Mesothelial cell of epicardium (in vitro differentiated cells): Measurements from ENCODE around the gene FMNL1. TPM values are rescaled to one million over a fixed set of nuclear protein-coding genes. Genes with fewer than 3 reads are reported as not detected.

Source experiments
- DNase-seq, 2 experiments: peaks; one replicate each; pipeline ENCODE4 v3.0.0; 2021; ENCODE audit warnings: low spot score in 2 of 2; ENCODE audit not compliant: unreplicated experiment in 2 of 2
- H3K27ac Mint-ChIP-seq: 2 replicates; pipeline ENCODE4 v1.8.0; 2021; ENCODE audit warnings: mixed read lengths
- H3K27me3 Mint-ChIP-seq: 2 replicates; pipeline ENCODE4 v1.8.0; 2021; ENCODE audit warnings: low read depth, mixed read lengths
- H3K36me3 Mint-ChIP-seq: 2 replicates; pipeline ENCODE4 v1.8.0; 2021; ENCODE audit warnings: mixed read lengths
- H3K4me1 Mint-ChIP-seq: 2 replicates; pipeline ENCODE4 v1.8.0; 2021; ENCODE audit warnings: mixed read lengths
- H3K4me3 Mint-ChIP-seq: 2 replicates; pipeline ENCODE4 v1.8.0; 2021; ENCODE audit warnings: mild to moderate bottlenecking, moderate library complexity, mixed read lengths
- H3K9me3 Mint-ChIP-seq: 2 replicates; pipeline ENCODE4 v1.8.0; 2021; ENCODE audit warnings: mixed read lengths
- total RNA-seq: library from RNA; stranded (reverse); gene quantifications from 3 replicates; pipeline ENCODE4 v1.2.1, GENCODE V29; 2021
- TF ChIP-seq, protein P1 (sequence below): fragments of 200-600 bp; sonication (generic); IDR thresholded peaks from one replicate; pipeline ENCODE4 v1.5.0; 2021; ENCODE audit warnings: antibody characterized with exemption; ENCODE audit not compliant: unreplicated experiment

The FMNL1 gene
- 3.0 to 3.7 TPM (median 3.6 TPM) in 3 replicates for total RNA-seq

DNA sequence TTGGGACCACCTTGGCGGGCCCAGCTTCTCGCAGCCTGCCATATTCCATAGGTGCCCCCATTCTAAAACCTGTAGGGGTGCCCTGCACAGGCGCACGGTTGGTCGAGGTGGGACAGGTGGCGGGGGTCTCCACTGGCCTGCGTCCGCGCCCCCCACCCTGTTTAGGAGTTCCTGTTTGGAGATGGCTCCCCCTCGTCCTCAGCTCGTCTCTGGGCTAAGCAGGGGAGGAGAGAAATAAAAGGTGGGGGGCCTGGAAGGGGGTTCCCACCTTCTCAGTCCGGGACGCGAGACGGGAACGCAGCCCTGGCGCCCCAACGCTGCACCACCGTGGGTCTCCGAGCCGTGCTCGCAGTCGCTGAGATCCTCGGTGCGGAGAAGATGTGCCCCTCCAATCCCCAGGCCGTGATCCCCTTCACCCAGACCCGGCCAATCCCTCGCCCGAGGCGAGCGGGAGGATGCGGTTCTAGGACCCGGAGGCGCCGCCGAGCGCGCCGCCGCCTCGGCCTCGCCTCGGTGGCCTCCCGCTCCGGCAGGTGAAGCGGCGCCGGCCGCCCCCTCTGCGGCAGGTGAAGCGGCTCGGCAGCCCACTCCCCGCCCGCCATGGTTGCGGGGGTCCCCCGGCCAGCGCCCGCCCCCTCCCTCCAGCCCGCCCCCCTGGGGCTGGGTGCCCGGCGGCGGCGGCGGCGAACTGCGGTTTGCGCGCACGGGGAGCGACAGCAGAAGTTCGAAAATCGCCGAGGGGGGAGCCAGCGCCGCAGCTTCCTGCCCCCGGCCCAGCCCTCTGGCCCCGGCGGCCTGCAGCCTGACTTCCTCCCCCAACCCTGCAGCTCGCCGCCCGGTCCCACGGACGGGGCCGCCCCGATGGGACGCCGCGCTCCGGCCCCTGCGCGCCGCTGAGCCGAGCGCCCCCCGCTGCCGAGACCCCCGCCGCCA, at the start of gene FMNL1:
Gene FMNL1, plus strand, starts transcription at position 805 of the 933 bp plus-strand sequence. CDS start 240 bp downstream, outside the sequence.
- H3K4me1 Mint-ChIP-seq = peaks cover 6% of the 10 kb centered on the region
- peaks cover 68% of the 10 kb centered on the region for H3K27me3 Mint-ChIP-seq
- TF ChIP-seq, protein P1, sequence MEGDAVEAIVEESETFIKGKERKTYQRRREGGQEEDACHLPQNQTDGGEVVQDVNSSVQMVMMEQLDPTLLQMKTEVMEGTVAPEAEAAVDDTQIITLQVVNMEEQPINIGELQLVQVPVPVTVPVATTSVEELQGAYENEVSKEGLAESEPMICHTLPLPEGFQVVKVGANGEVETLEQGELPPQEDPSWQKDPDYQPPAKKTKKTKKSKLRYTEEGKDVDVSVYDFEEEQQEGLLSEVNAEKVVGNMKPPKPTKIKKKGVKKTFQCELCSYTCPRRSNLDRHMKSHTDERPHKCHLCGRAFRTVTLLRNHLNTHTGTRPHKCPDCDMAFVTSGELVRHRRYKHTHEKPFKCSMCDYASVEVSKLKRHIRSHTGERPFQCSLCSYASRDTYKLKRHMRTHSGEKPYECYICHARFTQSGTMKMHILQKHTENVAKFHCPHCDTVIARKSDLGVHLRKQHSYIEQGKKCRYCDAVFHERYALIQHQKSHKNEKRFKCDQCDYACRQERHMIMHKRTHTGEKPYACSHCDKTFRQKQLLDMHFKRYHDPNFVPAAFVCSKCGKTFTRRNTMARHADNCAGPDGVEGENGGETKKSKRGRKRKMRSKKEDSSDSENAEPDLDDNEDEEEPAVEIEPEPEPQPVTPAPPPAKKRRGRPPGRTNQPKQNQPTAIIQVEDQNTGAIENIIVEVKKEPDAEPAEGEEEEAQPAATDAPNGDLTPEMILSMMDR = no peak
- no peaks in the 10 kb centered on the region for H3K9me3 Mint-ChIP-seq
- no peak for DNase-seq
- no peak within 1 kb of the TSS for H3K27ac Mint-ChIP-seq
- H3K36me3 Mint-ChIP-seq = no peaks in the 10 kb centered on the region
- H3K4me3 Mint-ChIP-seq = peak within 1 kb of the TSS; percentile 63

- Mint-ChIP-seq H3K4me1 (peaks cover 39% of the 10 kb centered on the region), H3K27me3 (no peaks in the 10 kb centered on the region), H3K4me3 (peak overlapping the region; percentile 20), H3K27ac (peak overlapping the region; percentile 99), H3K9me3 (no peaks in the 10 kb centered on the region), H3K36me3 (peaks cover 4% of the 10 kb centered on the region)
- DNase-seq = peak in 1 of 2 experiments; percentile 41
- TF ChIP-seq, protein P1 = no peak
Observed at GRCh38 chr17:45172232-45172540, 49.5 kb upstream of the FMNL1 start.

DNA sequence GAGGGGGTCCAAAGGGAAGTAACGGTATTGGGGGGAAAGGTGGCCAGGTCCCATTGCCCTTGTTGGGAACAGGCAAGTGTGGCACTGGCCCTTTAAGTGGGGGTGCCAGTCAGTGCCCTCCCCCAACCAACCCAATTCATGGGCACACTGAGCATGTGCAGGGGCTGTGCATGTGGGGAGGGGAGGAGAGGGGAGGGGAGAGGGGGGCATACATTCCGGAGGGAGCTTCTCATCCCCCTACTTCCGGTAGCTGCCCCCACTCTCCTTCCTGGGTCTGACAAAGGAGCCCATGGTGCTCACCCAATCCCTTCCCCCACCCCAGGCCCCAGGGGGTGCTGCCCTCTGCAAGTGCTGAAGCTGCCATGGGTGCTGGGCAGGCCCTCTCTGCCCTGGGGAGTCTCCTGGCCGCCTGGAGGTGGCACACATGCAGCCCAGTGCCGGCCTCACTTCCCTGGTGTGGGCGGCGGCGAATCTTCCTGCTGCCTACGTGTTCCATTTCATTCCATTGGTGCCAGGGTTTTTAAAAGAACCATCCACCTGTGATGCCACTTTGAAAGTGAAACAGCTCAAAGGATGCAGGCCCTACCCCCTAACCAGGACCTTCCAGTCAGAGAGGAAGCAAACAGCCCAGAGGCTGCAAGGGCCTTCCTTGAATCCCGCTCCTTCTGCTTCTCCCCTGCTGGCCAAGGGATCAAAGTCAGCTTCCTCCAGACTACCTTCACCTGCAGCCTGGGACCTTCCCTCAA, 49.0 kb upstream of the FMNL1 start:
- DNase-seq = peak in 1 of 2 experiments; percentile 51
- H3K4me1 Mint-ChIP-seq = peaks cover 39% of the 10 kb centered on the region
- H3K27me3 Mint-ChIP-seq = no peaks in the 10 kb centered on the region
- TF ChIP-seq, protein P1 = no peak
- peak overlapping the region; percentile 99 for H3K27ac Mint-ChIP-seq
- H3K9me3 Mint-ChIP-seq = no peaks in the 10 kb centered on the region
- H3K4me3 Mint-ChIP-seq = peak overlapping the region; percentile 31
- peaks cover 4% of the 10 kb centered on the region for H3K36me3 Mint-ChIP-seq

DNA sequence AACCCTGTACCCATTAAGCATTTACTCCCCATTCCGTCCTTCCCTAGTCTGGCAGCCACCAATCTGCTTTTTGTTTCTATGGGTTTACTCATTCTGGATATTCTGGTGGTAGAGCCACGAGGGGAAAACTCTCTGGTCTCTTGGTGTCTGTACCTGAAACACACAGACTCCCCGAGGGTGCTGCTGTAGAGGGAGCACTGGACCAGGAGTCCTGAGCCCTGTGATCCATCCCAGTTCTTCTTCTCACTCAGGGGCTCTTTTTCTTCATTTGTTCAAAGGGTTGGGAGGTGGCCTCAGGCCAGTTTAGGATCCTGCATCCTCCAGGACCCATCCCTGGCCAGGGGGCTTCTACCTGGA, 45.9 kb upstream of the FMNL1 start:
- peak overlapping the region; percentile 72 for H3K27ac Mint-ChIP-seq
- H3K27me3 Mint-ChIP-seq = no peaks in the 10 kb centered on the region
- peaks cover 34% of the 10 kb centered on the region for H3K4me1 Mint-ChIP-seq
- no peak overlapping the region for H3K4me3 Mint-ChIP-seq
- H3K36me3 Mint-ChIP-seq = no peaks in the 10 kb centered on the region
- H3K9me3 Mint-ChIP-seq = no peaks in the 10 kb centered on the region
- TF ChIP-seq, protein P1 = no peak
- no peak for DNase-seq

GRCh38 chr17:45177563-45177962, 44.1 kb upstream of the FMNL1 start:
- Mint-ChIP-seq H3K4me1 (peaks cover 16% of the 10 kb centered on the region), H3K27ac (no peak overlapping the region), H3K9me3 (no peaks in the 10 kb centered on the region)

More at GRCh38 chr17:45177563-45177962, 44.1 kb upstream of the FMNL1 start:
- TF ChIP-seq, protein P1 = no peak
- Mint-ChIP-seq H3K4me3 (no peak overlapping the region), H3K27me3 (no peaks in the 10 kb centered on the region), H3K36me3 (no peaks in the 10 kb centered on the region)
- no peak for DNase-seq
